ELF-1 (cell line): ENCODE data around the gene DDX55.
"Not testable (repeated sequence)": the region's sequence is repeated elsewhere in the genome, so short reads cannot be mapped to it uniquely, and the experiment has no call there.

Experiments
- DNase-seq: peaks from one replicate; pipeline ENCODE4 v3.0.0-alpha.2; 2016; ENCODE audit warnings: low read depth, low spot score

The DDX55 gene, protein sequence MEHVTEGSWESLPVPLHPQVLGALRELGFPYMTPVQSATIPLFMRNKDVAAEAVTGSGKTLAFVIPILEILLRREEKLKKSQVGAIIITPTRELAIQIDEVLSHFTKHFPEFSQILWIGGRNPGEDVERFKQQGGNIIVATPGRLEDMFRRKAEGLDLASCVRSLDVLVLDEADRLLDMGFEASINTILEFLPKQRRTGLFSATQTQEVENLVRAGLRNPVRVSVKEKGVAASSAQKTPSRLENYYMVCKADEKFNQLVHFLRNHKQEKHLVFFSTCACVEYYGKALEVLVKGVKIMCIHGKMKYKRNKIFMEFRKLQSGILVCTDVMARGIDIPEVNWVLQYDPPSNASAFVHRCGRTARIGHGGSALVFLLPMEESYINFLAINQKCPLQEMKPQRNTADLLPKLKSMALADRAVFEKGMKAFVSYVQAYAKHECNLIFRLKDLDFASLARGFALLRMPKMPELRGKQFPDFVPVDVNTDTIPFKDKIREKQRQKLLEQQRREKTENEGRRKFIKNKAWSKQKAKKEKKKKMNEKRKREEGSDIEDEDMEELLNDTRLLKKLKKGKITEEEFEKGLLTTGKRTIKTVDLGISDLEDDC

DNA sequence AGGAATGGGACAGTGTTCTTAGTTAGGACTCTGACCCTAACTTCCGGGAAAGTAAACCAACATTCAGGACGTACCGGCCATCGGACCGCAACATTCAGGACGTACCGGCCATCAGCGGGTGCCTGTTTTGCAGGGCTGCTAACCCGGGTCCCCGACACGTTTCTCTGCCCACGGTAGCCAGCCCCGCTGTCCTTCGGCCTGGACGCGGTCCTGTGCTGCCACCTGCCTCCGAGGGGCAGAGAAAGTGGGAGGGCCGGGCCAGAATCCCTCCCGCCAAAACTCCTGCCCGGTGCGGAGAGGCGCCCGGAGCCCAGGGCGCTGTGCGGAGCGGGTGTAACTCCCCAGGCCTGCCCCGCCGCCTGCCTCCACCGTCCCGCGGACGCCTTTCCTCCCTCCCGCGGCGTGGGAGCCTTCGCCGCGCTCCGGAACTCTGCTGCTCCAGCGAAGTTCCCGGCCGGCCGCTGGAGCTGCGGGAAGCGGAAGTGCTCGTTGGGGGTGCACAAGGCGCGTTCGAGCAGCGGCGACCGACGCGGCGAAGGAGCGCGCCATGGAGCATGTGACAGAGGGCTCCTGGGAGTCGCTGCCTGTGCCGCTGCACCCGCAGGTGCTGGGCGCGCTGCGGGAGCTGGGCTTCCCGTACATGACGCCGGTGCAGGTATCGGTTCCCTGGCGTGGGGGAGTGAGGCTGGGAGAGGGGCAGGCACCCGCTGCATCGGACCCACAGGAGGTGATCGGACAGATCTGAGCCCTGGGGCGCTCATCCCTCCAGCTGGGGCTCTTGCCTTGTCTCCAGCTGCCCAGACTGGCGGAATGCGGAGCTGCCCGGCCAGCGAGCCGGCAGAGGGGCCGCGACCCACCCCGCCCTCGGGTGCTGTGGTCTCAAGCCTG, at the start of gene DDX55:
Gene DDX55, plus strand, starts transcription at position 498 of the 888 bp plus-strand sequence. Its CDS starts 50 bp downstream, at position 548.
- DNase-seq = peak; percentile 91

DNA sequence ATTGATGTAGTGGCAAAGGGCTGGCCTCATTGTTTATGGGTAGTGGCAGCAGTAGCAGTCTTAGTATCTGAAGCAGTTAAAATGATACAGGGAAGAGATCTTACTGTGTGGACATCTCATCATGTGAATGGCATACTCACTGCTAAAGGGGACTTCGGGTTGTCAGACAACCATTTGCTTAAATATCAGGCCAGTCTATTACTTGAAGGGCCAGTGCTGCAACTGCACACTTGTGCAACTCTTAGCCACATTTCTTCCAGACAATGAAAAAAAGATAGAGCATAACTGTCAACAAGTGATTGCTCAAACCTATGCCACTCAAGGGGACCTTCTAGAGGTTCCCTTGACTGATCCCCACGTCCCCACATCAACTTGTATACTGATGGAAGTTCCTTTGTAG, 47.8 kb upstream of the DDX55 start:
- not testable (repeated sequence) for DNase-seq

DNA sequence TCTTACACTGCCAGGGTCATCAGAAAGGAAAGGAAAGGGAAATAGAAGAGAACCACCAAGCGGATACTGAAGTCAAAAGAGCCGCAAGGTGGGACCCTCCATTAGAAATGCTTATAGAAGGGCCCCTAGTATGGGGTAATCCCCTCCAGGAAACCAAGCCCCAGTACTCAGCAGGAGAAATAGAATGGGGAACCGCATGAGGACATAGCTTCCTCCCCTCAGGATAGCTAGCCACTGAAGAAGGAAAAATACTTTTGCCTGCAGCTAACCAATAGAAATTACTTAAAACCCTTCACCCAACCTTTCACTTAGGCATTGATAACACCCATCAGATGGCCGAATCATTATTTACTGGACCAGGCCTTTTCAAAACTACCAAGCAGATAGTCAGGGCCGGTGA, 47.1 kb upstream of the DDX55 start:
- not testable (repeated sequence) for DNase-seq

DNA sequence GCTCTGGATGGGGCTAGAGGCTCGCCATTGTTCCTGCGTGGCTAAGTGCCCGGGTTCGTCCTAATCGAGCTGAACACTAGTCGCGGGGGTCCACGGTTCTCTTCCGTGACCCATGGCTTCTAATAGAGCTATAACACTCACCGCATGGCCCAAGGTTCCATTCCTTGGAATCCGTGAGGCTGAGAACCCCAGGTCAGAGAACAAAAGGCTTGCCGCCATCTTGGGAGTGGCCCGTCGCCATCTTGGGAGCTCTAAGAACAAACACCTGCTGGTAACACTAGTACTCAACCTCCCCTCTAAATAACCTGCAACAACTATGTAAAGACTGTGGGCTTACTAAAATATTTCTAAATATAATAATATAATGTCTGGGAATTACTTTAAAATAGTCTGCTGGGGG, 43.4 kb upstream of the DDX55 start:
- not testable (repeated sequence) for DNase-seq

DNA sequence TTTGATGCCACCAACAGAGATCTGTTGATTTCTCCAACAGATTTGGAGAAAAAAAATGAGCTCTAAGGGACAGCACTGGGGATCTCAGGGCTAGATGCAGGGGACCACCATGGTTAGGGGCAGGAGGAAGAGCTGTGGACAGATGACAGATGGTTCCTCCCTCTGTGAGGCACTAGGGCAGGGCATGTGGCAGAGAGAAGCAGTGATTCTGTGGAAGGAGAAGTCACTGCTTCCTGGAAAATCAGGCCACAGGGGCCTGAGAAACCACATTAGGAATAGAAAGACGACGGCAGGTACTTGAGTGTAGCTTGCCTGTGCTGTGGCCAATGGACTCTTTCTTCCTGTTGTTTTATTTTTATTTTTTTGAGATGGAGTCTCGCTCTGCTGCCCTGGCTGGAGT, 42.4 kb upstream of the DDX55 start:
- no peak for DNase-seq

DNA sequence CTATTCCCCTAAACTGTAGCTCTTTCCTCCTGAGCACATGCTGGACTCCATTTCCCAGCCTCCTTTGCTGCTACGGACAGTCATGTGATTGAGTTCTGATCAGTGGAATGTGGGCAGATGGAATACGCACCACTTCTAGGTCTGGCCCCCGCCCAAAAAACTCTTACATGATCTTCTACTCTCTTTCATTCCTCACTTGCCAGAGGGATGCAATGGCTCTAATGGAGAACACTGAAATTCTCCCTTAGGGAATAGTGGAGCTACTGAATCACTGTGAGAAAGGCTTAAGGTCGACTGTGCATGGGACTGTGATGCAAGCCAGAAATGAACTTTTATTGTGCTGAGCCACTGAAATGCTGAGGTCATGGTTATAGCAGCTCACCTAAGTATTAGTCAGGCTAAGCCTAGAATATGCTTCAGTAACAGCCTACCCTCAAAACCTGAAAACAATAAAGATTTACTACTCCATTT, 30.5 kb upstream of the DDX55 start:
- peak; percentile 33 for DNase-seq

DNA sequence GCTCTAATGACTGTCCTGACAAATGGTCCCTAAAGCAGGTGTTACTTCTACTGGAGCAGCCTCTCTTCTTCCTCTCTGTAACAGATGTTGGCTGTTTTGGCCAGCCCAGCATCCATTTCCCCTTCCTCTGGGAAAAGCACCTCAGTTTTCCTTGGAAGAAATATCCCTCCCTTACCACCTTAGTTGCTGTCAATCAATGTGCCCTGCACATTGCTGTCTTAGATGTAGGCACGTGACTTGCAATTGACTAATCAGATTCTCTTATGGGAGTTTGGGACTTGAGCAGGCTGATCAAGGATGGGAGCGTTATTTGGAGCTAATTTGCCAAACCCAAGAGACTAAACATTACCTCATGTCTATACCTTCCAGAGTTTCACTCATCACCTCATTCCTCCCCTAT, 29.5 kb upstream of the DDX55 start:
- no peak for DNase-seq

DNA sequence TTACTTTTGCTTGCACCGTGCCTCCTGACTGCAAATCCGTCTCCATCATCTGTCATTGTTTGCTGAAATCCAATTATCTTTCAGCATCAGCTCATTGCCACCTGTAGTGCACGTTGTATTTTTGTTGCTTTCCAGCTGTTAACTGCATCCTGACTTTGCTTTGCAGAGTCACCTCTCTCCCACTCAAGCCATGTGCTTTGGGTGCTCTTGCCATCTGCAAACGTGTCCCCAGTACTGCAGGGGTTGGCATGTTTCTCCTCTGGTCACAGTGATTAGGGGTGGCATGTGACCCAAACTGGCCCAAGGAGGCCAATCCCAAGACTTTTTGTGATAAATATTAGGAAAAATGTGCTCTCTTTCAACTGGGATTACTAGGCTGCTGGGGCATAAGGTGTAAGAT, 28.0 kb upstream of the DDX55 start:
- DNase-seq = no peak

DNA sequence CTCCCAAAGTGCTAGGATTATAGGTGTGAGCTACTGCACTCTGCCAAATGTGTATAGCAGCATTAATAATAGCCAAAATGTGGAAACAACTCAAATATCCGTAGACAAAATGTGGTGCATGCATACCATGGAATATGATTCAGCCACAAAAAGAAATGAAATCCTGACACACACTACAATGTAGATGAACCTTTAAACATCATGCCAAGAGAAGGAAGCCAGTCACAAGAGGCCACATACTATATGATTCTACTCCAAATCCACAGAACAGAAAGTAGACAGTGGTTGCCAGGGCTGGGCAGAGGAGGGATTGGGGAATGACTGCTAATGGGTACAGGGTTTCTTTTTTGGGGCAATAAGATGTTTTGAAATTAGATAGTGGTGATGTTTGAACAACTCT, 25.3 kb upstream of the DDX55 start:
- no peak for DNase-seq

DNA sequence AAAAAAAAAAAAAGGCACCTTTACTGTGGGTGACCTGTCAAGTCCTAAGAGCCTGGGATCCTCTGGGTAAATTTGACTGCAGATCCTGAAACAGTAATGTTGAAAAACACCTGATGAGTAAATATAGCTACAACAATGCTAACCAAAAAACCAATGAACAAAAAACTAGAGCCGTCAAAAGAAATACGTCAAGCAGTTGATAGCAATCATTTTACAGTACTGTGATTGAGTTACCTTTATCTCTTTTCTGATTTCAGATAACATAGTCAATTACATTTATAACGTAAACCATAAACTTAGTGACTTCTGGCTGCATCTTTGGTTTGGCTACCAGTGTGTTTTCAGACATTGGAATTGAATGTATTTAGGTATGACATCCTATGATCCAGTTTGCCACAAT, 23.7 kb upstream of the DDX55 start:
- DNase-seq = no peak

DNA sequence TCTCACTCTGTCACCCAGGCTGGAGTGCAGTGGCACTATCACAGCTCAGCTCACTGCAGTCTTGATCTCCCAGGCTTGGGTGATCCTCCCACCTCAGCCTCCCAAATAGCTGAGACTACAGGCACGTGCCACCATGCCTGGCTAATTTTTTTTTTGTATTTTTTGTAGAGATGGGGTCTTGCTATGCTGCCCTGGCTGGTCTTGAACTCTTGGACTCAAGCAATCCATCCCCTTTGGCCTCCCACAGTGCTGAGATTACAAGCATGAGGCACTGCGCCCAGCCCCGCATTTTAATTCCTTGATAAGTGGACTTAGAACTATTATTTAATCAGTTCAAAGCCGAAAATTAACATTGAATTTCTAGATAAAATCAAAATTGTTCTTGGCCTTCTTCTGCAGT, 23.1 kb upstream of the DDX55 start:
- not testable (repeated sequence) for DNase-seq

DNA sequence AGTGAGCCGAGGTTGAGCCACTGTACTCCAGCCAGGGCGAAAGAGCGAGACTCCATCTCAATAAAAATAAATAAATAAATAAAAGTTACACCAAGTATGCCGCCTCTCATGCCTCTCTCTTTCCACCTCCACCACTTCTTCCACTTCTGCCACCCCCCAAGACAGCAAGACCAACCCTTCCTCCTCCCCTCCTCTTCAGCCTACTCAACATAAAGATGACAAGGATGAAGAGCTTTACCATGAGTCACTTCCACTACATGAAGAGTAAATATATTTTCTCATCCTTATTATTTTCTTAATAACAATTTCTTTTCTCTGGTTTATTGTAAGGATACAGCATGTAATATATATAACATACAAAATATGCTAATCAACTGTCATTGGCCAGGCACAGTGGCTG, 21.1 kb upstream of the DDX55 start:
- no peak for DNase-seq

DNA sequence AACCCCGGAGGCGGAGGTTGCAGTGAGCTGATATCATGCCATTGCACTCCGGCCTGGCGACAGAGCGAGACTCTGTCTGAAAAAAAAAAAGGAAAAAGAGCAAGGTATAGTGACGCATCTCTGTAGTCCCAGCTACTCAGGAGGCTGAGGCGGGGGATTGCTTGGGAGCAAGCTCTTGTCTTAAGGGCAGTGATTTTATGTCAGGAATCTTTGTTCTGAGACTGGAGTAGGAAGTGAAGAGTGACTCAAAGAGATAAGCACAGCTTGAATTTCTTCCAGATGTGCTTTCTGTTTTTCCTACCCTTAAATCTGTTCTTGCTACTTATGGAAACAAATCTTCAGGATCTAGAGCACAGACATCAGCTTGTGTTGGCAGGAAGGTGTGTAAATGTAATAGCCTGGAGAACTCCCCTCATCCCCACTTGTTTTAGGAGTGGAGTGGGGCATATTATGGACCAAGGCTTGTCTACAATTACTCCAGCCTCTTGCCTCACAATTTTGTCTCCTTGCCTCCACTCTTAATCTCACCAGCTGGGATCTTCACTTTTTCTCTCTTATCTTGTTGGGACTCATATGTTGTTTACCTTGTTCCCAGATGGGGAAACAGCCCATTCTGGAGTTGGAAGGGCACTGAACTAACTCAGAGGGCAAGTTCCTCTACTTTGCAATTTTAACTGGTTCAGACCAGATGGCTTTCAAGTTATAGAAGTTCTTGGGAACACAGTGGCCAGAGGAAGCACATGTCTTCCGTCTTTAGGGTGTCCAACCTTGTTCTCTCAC, 10.0 kb upstream of the DDX55 start:
- no peak for DNase-seq

DNA sequence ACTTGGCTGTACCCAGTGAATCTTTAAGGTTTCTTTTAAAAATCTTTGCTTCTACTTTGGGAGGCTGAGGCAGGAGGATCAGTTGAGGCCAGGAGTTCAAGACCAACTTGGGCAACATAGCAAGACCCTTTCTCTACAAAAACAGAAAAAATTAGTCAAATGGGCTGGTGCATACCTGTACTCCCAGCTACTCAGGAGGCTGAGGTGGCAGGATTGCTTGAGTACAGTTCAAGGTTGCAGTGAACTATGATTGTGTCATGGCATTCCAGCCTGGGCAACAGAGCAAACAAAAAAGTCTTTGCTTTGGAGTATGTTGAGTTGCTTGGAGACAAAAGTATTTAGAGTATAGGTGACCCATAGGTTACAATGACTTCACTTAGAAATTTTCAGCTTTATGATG, 6.2 kb upstream of the DDX55 start:
- DNase-seq = no peak

DNA sequence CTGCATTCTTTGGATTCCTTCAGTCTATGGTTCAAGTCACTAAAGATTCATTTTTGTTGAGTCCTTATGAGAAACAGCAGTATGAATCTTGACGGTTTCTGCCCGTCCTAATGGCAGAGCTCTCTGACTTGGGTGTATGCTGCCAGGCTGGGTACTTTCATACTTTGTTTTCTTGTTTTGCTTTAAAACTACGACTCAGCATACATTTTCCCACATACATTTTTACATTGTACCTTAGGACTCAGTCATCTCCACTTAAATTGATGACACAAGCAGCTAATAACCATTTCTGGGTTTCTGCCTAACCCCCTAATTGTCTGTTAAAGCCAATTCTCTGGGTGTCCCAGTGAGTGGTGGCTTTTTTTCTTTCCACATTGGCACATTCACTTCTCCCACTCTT, 4.8 kb upstream of the DDX55 start:
- DNase-seq = no peak

DNA sequence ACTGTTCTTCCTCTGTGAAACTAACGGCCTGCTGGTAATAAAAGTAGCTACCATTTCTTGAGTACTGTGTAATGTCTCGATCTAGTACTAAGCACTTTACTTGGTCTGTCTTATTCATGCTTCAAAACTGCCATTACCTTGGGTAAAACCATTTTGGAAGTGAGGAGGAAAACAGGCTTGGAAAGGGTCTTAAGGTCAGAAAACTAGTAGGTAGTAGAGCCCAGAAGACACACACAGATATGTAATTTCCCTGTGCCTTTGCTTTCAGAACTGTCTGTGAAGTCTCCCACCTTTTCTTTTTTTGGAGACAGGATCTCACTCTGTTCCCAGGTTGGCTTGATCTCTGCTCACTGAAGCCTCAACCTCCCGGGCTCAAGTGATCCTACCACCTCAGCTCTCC, 3.4 kb upstream of the DDX55 start:
- no peak for DNase-seq

DNA sequence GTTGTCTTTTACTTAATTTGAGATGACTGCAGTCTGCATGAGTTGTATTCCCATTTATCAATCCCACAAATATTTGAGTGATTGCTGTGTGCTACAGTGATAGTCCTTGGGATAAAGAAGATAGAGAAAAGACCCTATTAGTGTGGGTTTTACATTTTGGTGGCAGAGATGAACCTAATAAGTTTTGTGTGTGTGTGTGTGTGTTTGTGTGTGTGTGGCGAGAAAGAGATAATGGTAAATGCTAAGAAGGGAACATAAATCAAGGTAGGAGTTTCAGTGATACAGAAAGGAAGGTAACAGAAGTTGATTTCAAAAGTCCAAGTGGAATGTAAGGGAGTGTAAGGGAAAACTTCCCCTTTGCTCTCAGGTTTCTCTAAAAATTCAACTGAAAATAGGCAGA, 2.6 kb upstream of the DDX55 start:
- no peak for DNase-seq

DNA sequence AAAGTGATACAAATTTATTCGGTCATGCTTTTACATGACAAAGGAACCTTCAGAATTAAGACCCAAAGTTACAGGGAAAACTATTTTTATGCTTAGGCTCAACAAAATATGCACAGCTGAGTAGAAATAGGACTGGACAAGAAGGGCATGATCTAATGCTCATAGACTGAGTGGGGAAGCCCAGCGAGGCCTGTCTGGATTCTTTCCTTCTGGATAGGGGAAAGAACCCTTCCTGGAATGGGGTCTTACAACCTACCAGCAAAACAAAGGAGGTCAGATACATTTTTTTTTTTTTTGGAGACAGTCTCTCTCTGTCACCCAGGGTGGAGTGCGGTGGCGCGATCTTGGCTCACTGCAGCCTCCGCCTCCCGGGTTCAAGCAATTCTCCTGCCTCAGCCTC, 2.2 kb upstream of the DDX55 start:
- DNase-seq = no peak

DNA sequence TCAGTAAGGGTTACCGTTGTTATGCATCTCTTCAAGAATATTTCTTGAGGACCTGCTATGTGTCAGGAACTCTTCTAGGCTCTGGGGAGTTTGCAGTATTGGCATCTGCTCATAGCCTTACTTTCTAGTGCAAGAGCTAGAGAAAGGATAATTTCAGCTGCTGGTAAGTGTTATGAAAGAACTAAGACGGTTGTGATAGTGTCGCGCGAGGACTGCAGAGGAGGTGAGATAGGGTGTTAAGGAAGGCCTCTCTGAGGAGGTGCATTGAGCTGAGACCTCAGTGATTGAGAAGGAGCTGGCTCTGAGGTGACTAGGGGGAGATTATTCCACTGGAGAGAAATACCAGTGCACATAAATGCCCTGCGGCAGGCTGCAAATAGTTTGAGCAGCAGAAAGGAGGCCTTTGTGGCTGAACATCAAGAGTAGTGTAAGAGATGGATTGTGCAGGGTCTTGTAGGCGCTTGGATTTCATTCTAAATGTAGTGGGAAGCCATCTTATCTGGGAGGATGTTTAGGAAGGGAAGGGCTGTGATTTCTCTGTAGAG, 824 bp downstream of the DDX55 start:
- DNase-seq = peak; percentile 14

DNA sequence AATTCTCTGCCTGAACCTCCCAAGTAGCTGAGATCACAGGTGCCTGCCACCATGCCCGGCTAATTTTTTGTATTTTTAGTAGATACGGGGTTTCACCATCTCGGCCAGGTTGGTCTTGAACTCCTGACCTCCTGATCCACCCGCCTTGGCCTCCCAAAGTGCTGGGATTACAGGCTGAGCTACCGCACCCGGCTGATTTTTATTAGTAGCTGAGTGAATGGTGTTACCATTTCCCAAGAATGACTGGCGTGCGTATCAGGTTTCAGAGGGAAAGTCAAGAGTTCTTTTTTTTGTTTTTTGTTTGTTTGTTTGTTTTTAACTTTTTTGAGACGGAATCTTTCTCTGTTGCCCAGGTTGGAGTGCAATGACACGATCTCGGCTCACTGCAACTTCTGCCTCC, 1.6 kb downstream of the DDX55 start:
- not testable (repeated sequence) for DNase-seq

DNA sequence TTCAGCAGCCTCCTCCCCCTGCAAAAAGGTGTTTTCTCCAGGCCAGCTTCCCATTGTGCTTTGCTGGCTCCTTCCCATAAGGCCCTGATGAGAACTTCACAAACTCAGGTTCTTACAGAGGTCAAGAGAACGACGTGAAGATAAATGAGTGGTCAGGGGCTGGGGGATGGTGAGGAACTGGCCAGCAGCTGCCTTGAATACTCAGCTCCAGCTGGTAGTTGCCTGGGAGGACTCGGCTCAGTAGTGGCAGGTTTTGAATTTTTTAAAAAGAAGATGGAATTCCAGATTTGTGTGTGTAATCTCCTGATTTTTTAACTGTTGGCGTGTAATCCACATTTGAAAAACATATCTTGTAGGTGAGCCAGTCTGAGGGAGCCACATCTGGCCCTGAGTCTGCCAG, 5.9 kb downstream of the DDX55 start:
- DNase-seq = no peak
